Hepatocyte (in vitro differentiated cells): ENCODE measurements around the gene CYP27C1. TPM values are rescaled to one million over a fixed set of nuclear protein-coding genes. Genes with fewer than 3 reads are reported as not detected.
"Not testable (repeated sequence)": the region's sequence is repeated elsewhere in the genome, so short reads cannot be mapped to it uniquely, and the experiment has no call there.

Experiments used
- DNase-seq: peaks from one replicate; pipeline ENCODE4 v3.0.0-alpha.2; 2016; ENCODE audit warnings: low spot score
- H2AFZ ChIP-seq: fragments of 200-600 bp; sonication (generic); 2 replicates; pipeline ENCODE4 v1.6.0; 2016; ENCODE audit warnings: antibody characterized with exemption, mild to moderate bottlenecking
- H3K27ac ChIP-seq: fragments of 200-600 bp; sonication (generic); 2 replicates; pipeline ENCODE4 v1.5.1; 2016; ENCODE audit warnings: mild to moderate bottlenecking
- H3K27me3 ChIP-seq: fragments of 200-600 bp; sonication (generic); 2 replicates; pipeline ENCODE4 v1.6.1; 2016
- H3K36me3 ChIP-seq: fragments of 200-600 bp; sonication (generic); replicated peaks from 2 replicates; pipeline ENCODE4 v1.5.1; 2016; ENCODE audit warnings: low read depth; ENCODE audit not compliant: insufficient read depth
- H3K4me1 ChIP-seq: fragments of 200-600 bp; sonication (generic); 2 replicates; pipeline ENCODE4 v1.5.1; 2016; ENCODE audit warnings: mild to moderate bottlenecking, moderate library complexity; ENCODE audit not compliant: insufficient read depth
- H3K4me2 ChIP-seq: fragments of 200-600 bp; sonication (generic); 2 replicates; pipeline ENCODE4 v1.6.0; 2016
- H3K4me3 ChIP-seq: fragments of 200-600 bp; sonication (generic); 2 replicates; pipeline ENCODE4 v1.5.1; 2016; ENCODE audit warnings: mild to moderate bottlenecking
- H3K79me2 ChIP-seq: fragments of 200-600 bp; sonication (generic); 2 replicates; pipeline ENCODE4 v1.6.0; 2017; ENCODE audit warnings: mild to moderate bottlenecking
- H3K9me2 ChIP-seq: fragments of 200-600 bp; sonication (generic); replicated peaks from 2 replicates; pipeline ENCODE4 v1.6.0; 2017; ENCODE audit warnings: mild to moderate bottlenecking; ENCODE audit not compliant: insufficient read depth
- H3K9me3 ChIP-seq: fragments of 200-600 bp; sonication (generic); 2 replicates; pipeline ENCODE4 v1.5.1; 2016; ENCODE audit warnings: low read depth, mild to moderate bottlenecking
- H4K20me1 ChIP-seq: fragments of 200-600 bp; sonication (generic); 2 replicates; pipeline ENCODE4 v1.6.0; 2016; ENCODE audit warnings: mild to moderate bottlenecking; ENCODE audit not compliant: insufficient read depth, poor library complexity, severe bottlenecking
- CTCF ChIP-seq: fragments of 200-600 bp; sonication (generic); IDR thresholded peaks from 2 replicates; pipeline ENCODE4 v1.5.1; 2016; ENCODE audit warnings: antibody characterized with exemption, mild to moderate bottlenecking; ENCODE audit not compliant: poor library complexity
- EZH2 ChIP-seq: fragments of 200-600 bp; sonication (generic); IDR thresholded peaks from 2 replicates; pipeline ENCODE4 v1.6.1; 2016; ENCODE audit warnings: antibody characterized with exemption, mild to moderate bottlenecking, borderline replicate concordance
- EZH2phosphoT487 ChIP-seq: fragments of 200-600 bp; sonication (generic); IDR thresholded peaks from one replicate; pipeline ENCODE4 v1.6.1; 2018; ENCODE audit warnings: antibody characterized with exemption, mild to moderate bottlenecking, low read depth, moderate library complexity; ENCODE audit not compliant: unreplicated experiment, severe bottlenecking
- WGBS: methylation state at CpG from one replicate; pipeline ENCODE4 v1.1.6; 2016; ENCODE audit warnings: low lambda C conversion rate; ENCODE audit errors: missing lambda C conversion rate; 5-methylcytosine and 5-hydroxymethylcytosine counted together
- polyA plus RNA-seq: library from polyadenylated mRNA; unstranded; fragments of >200 nt; fragmentation: Nextera tagmentation; extraction: Ambion mirVana; gene quantifications from 2 replicates; pipeline ENCODE4 v1.2.1, GENCODE V29; 2016
- total RNA-seq: library from RNA; depleted of rRNA; stranded (reverse); fragments of >200 nt; gene quantifications from 2 replicates; pipeline ENCODE4 v1.2.3, GENCODE V29; 2014

The CYP27C1 gene
- total and polyA plus RNA-seq, 2 experiments from 2014 or later = 1.2 to 1.4 TPM

- no peaks in the 10 kb centered on the region for H3K27me3 ChIP-seq
- no peaks in the 10 kb centered on the region for H3K9me3 ChIP-seq
- peak overlapping the region; percentile 51 for H3K4me2 ChIP-seq
- H3K4me1 ChIP-seq = peaks cover 16% of the 10 kb centered on the region
- no peaks in the 10 kb centered on the region for H4K20me1 ChIP-seq
- no peak overlapping the region for H2AFZ ChIP-seq
- no peak overlapping the region for H3K4me3 ChIP-seq
- no peaks in the 10 kb centered on the region for H3K36me3 ChIP-seq
- H3K79me2 ChIP-seq = no peaks in the 10 kb centered on the region
- no peak for DNase-seq
- TF ChIP-seq CTCF (no peak), EZH2 (no peak), EZH2phosphoT487 (no peak)
- H3K27ac ChIP-seq = peak overlapping the region; percentile 18
- no peaks in the 10 kb centered on the region for H3K9me2 ChIP-seq
- 58% methylated on average over 9 of the region's 9 CpGs for WGBS
Measured at GRCh38 chr2:127226132-127226519, 6.0 kb upstream of the CYP27C1 start.

GRCh38 chr2:127225186-127225960 is 5.3 kb upstream of the CYP27C1 start:
- Histone ChIP-seq H3K27ac (no peak overlapping the region), H4K20me1 (no peaks in the 10 kb centered on the region), H3K4me1 (peaks cover 21% of the 10 kb centered on the region), H3K4me3 (no peak overlapping the region), H3K9me3 (no peaks in the 10 kb centered on the region), H3K36me3 (no peaks in the 10 kb centered on the region), H3K9me2 (no peaks in the 10 kb centered on the region), H3K27me3 (peaks cover 5% of the 10 kb centered on the region), H3K79me2 (no peaks in the 10 kb centered on the region), H2AFZ (no peak overlapping the region), H3K4me2 (peak overlapping the region; percentile 50)
- WGBS = 53% methylated on average over 12 of the region's 12 CpGs
- DNase-seq = no peak
- TF ChIP-seq EZH2phosphoT487 (no peak), EZH2 (no peak), CTCF (no peak)

DNA sequence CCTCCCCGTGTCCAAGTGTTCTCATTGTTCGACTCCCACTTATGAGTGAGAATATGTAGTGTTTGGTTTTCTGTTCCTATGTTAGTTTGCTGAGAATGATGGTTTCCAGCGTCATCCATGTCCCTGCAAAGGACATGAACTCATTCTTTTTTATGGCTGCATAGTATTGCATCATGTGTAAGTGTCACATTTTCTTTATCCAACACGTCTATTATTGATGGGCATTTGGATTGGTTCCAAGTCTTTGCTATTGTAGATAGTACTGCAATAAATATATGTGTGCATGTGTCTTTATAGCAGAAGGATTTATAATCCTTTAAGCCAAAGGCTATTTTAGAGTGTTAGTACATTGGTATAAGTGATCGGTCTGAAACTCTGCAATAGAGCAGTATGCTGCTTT is 4.0 kb upstream of the CYP27C1 start:
- not testable (repeated sequence) for H3K4me2 ChIP-seq, H3K27ac ChIP-seq, H3K9me3 ChIP-seq, H3K36me3 ChIP-seq, H3K79me2 ChIP-seq, H3K4me3 ChIP-seq, DNase-seq, H2AFZ ChIP-seq, H3K9me2 ChIP-seq, H4K20me1 ChIP-seq
- Histone ChIP-seq H3K4me1 (peaks cover 23% of the 10 kb centered on the region), H3K27me3 (peaks cover 14% of the 10 kb centered on the region)
- WGBS = 72% methylated on average over 5 of the region's 5 CpGs

DNA sequence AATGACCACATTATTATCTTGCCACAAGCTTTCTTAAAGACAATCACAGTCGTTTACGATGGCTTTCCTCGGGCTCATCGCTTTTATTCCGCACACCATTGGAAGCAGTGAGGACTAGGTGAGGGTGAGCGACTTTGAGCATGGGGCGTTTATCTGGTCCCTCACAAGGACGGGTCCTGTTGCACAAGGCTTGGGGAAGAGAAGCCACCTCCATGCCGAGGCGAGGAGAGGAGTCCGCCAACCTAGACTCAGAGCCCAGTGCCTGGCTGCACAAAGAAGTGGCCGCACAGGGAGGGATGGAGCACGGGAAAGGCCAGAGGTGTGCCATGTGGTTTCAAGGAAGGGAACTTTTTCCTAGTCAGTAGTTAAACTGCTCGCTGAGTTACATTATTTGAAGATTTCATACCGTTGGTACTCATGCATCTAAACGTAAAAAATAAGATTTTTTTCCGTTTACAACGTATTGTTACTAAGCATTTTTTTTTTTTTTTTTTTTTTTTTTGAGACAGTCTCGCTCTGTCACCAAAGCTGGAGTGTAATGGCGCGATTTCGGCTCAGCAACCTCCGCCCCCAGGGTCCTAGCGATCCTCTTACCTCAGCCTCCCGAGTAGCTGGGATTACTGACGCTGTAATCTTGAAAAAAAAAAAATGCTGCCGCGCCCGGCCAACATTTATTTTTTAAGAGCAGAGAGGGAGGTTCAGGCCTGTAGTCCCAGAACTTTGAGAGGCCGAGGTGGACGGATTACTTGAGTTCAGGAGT is 849 bp upstream of the CYP27C1 start:
- peaks cover 18% of the 10 kb centered on the region for H3K4me1 ChIP-seq
- peak overlapping the region; percentile 80 for H3K4me3 ChIP-seq
- H3K27ac ChIP-seq = peak overlapping the region; percentile 79
- H3K9me2 ChIP-seq = no peaks in the 10 kb centered on the region
- DNase-seq = peak; percentile 30
- peak overlapping the region; percentile 97 for H3K4me2 ChIP-seq
- TF ChIP-seq CTCF = no peak
- TF ChIP-seq EZH2 = peak; percentile 44
- H3K79me2 ChIP-seq = no peaks in the 10 kb centered on the region
- no peaks in the 10 kb centered on the region for H3K9me3 ChIP-seq
- H4K20me1 ChIP-seq = no peaks in the 10 kb centered on the region
- peak overlapping the region; percentile 90 for H2AFZ ChIP-seq
- H3K27me3 ChIP-seq = peaks cover 40% of the 10 kb centered on the region
- H3K36me3 ChIP-seq = no peaks in the 10 kb centered on the region
- WGBS = 24% methylated on average over 31 of the region's 31 CpGs
